ENCODE results near the gene SIX4. TPM values are rescaled to one million over a fixed set of nuclear protein-coding genes. Genes with fewer than 3 reads are reported as not detected.

Gene SIX4
- total RNA-seq, 4 donors from 2014 or later: 0.32 to 0.55 TPM; not detected in 2

DNA sequence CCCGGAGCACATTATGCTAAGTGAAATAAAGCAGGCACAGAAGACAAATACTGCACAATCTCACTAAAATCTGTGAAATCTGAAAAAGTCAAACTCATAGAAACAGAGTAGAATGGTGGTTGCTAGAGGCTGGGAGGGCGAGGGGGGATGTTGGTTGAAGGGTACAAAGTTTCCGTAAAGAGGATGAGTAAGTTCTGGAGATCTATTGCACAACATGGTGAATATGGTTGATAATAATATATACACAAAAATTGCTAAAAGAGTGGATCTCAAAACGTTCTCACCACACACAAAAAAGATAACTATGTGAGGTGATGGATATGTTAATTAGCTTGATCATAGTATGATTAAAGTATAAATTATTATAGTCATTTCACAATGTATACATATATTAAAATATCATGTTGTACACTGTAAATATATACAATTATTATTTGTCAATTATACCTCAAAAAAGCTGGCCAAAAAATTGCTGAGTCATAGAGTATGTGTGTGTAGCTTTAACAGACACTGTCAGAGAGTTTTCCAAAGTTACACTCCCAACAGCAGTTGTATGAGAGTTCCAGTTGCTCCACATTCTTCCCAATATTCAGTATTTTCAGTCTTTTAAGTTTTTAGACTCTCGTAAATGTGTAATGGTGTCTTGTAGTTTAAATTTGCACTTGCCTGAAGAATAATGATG, 55.6 kb downstream of the SIX4 start:
- H3K27ac ChIP-seq: no peak overlapping the region
- TF ChIP-seq EP300 (IDR thresholded peaks at IDR 0.05; ENCODE audit: low read depth): no peak
- TF ChIP-seq POLR2AphosphoS5 (IDR thresholded peaks at IDR 0.05): no peak
- no peak for TF ChIP-seq POLR2A (IDR thresholded peaks at IDR 0.05)
- TF ChIP-seq, protein P1, sequence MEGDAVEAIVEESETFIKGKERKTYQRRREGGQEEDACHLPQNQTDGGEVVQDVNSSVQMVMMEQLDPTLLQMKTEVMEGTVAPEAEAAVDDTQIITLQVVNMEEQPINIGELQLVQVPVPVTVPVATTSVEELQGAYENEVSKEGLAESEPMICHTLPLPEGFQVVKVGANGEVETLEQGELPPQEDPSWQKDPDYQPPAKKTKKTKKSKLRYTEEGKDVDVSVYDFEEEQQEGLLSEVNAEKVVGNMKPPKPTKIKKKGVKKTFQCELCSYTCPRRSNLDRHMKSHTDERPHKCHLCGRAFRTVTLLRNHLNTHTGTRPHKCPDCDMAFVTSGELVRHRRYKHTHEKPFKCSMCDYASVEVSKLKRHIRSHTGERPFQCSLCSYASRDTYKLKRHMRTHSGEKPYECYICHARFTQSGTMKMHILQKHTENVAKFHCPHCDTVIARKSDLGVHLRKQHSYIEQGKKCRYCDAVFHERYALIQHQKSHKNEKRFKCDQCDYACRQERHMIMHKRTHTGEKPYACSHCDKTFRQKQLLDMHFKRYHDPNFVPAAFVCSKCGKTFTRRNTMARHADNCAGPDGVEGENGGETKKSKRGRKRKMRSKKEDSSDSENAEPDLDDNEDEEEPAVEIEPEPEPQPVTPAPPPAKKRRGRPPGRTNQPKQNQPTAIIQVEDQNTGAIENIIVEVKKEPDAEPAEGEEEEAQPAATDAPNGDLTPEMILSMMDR (IDR thresholded peaks at IDR 0.05): no peak
- DNase-seq: no peak
- in situ Hi-C loops (cut with MboI; ENCODE audit: low pct_ligation_motif_present in 1 of 4, low pct_unique_long_range_greater_than_20kb in 1 of 4, low sequenced_read_pairs in 3 of 4) (no loop called here), intact Hi-C loops (cut with DNase I; ENCODE audit: low total_unique reads) (no loop called here)
- H3K36me3 ChIP-seq: no peaks in the 10 kb centered on the region
- no peaks in the 10 kb centered on the region for H3K9me3 ChIP-seq
- no peaks in the 10 kb centered on the region for H3K4me1 ChIP-seq
- H3K27me3 ChIP-seq: peaks cover 24% of the 10 kb centered on the region
- WGBS, 2 donors (ENCODE audit: low coverage in 1 of 2): 70 to 84% methylated on average over 5 of the region's 5 CpGs
- no peak overlapping the region for H3K4me3 ChIP-seq

DNA sequence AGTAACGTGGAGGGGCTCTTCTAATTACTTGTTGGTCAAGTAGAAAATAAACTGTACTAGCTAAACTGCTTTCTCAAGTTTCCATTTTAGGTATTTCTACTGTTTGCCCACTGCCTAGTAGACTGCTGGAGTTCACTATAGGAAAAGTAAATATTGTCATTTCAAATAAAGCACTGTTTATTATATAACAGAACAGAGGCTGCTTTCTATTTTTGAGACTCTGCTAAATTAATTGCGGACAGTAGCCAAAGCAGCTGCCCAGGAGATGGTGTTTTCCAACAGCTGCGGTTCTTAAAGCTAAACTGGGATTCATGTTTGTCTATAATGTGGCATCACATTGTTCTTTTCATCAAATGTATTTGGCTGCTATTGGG, 59.0 kb downstream of the SIX4 start:
- no peak overlapping the region for H3K4me3 ChIP-seq
- H3K36me3 ChIP-seq: no peaks in the 10 kb centered on the region
- H3K4me1 ChIP-seq: no peaks in the 10 kb centered on the region
- intact Hi-C loops (cut with DNase I; ENCODE audit: low total_unique reads) (no loop called here), in situ Hi-C loops (cut with MboI; ENCODE audit: low pct_ligation_motif_present in 1 of 4, low pct_unique_long_range_greater_than_20kb in 1 of 4, low sequenced_read_pairs in 3 of 4) (no loop called here)
- H3K27me3 ChIP-seq: peaks cover 56% of the 10 kb centered on the region
- no peak overlapping the region for H3K27ac ChIP-seq
- no peak for DNase-seq
- TF ChIP-seq POLR2AphosphoS5 (IDR thresholded peaks at IDR 0.05): no peak
- TF ChIP-seq, protein P1 (IDR thresholded peaks at IDR 0.05): no peak
- TF ChIP-seq EP300 (IDR thresholded peaks at IDR 0.05; ENCODE audit: low read depth): no peak
- TF ChIP-seq POLR2A (IDR thresholded peaks at IDR 0.05): no peak
- WGBS, 2 donors (ENCODE audit: low coverage in 1 of 2): 20 to 28% methylated on average over 3 of the region's 3 CpGs
- no peaks in the 10 kb centered on the region for H3K9me3 ChIP-seq

DNA sequence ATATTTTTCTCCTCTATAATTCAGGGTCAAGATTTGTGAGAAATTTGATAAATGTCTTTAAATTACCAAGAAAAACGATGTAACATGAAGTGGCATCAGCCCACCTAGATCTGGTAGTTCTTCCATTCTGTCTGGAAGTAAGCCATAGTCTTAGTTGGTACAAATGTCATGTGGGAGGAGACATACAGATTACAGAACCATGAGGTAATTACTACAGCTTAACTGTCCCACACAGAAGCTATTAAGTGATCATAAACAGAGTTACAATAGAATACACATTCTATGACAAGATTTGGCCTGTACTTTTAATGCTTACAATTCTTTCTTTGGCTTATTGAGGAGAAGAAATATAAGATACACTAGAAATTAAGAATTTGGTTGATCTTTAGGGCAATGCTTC, 61.2 kb downstream of the SIX4 start:
- no peak for DNase-seq
- TF ChIP-seq, protein P1 (IDR thresholded peaks at IDR 0.05): no peak
- TF ChIP-seq POLR2AphosphoS5 (IDR thresholded peaks at IDR 0.05) (no peak), POLR2A (IDR thresholded peaks at IDR 0.05) (no peak), EP300 (IDR thresholded peaks at IDR 0.05; ENCODE audit: low read depth) (no peak)
- peaks cover 0 to 2% (median under 1%) of the 10 kb centered on the region in 4 donors for H3K4me1 ChIP-seq
- no peaks in the 10 kb centered on the region for H3K9me3 ChIP-seq
- H3K27me3 ChIP-seq: peaks cover 78% of the 10 kb centered on the region
- no peaks in the 10 kb centered on the region for H3K36me3 ChIP-seq
- in situ Hi-C loops (cut with MboI; ENCODE audit: low pct_ligation_motif_present in 1 of 4, low pct_unique_long_range_greater_than_20kb in 1 of 4, low sequenced_read_pairs in 3 of 4) (no loop called here), intact Hi-C loops (cut with DNase I; ENCODE audit: low total_unique reads) (no loop called here)
- no peak overlapping the region for H3K27ac ChIP-seq
- 58 to 69% methylated on average over 1 of the region's 1 CpG for WGBS, 2 donors (ENCODE audit: low coverage in 1 of 2)
- no peak overlapping the region for H3K4me3 ChIP-seq

DNA sequence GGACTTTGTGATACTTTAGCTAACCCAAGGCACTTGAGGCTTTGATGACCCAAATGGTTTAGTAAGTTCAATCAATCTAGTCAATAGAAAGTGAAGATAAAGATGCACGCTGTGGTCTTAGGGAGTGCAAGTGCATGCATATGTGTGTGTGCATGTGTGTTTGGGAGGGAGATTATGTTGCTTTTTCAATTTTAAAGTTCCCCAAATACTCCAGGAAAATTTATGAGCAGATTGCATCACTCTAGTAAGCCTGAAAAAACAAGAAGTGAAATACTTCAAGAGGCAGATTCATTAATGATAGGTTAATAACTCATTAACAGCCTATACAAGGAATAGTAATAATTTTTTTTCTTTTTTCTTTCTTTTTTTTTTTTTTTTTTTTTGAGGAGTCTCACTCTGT, 62.4 kb downstream of the SIX4 start:
- 83% methylated on average over 1 of the region's 1 CpG for WGBS, 2 donors (ENCODE audit: low coverage in 1 of 2)
- intact Hi-C loops (cut with DNase I; ENCODE audit: low total_unique reads): no loop called here
- Histone ChIP-seq H3K36me3 (no peaks in the 10 kb centered on the region), H3K9me3 (no peaks in the 10 kb centered on the region), H3K4me1 (peaks cover 0 to 14% (median 11%) of the 10 kb centered on the region in 4 donors), H3K27ac (no peak overlapping the region), H3K4me3 (no peak overlapping the region), H3K27me3 (peaks cover 91% of the 10 kb centered on the region)
- TF ChIP-seq, protein P1 (IDR thresholded peaks at IDR 0.05): no peak
- TF ChIP-seq POLR2A (IDR thresholded peaks at IDR 0.05): no peak
- TF ChIP-seq POLR2AphosphoS5 (IDR thresholded peaks at IDR 0.05): no peak
- no peak for TF ChIP-seq EP300 (IDR thresholded peaks at IDR 0.05; ENCODE audit: low read depth)
- no peak for DNase-seq
- in situ Hi-C loops (cut with MboI; ENCODE audit: low pct_ligation_motif_present in 1 of 4, low pct_unique_long_range_greater_than_20kb in 1 of 4, low sequenced_read_pairs in 3 of 4): no loop called here

Other genes starting within 250 kb of the SIX4 start
- under 1 TPM in 2 of 4 donors, not detected in 2; 0.16 to 0.55 TPM for gene C14orf39, start 238.3 kb downstream of the SIX4 start, total RNA-seq
- gene SIX6, start 215.2 kb downstream of the SIX4 start, total RNA-seq: not detected
- gene SIX1, start 74.9 kb downstream of the SIX4 start, total RNA-seq: under 1 TPM in 1 of 4 donors, not detected in 3; 0.14 TPM
- gene MNAT1, start 10.4 kb upstream of the SIX4 start, total RNA-seq: 10 to 100 TPM in 3 of 4 donors, 1 to 10 TPM in 1; 4.2 to 30.3 (median 17.8) TPM